Astrocyte of the spinal cord (primary cell): ENCODE measurements around the gene GRK4.
"Not testable (repeated sequence)": the region's sequence is repeated elsewhere in the genome, so short reads cannot be mapped to it uniquely, and the experiment has no call there.

ENCODE experiments used
- DNase-seq: peaks from one replicate; pipeline ENCODE4 v3.0.0; 2011; ENCODE audit warnings: low read depth, low spot score
- H3K4me3 ChIP-seq: 2 replicates; pipeline ENCODE4 v1.5.1; 2011; ENCODE audit warnings: low read depth, mild to moderate bottlenecking, low read length, moderate library complexity
- in situ Hi-C: cut with HindIII; loops from 2 replicates; pipeline ENCODE4 v1.10.0; 2017; ENCODE audit warnings: low sequenced_read_pairs
- TF ChIP-seq, protein P1 (sequence below): IDR thresholded peaks from 2 replicates; pipeline ENCODE4 v1.5.1; 2012; ENCODE audit warnings: low read depth, mild to moderate bottlenecking, low read length, inconsistent platforms

The GRK4 gene

DNA sequence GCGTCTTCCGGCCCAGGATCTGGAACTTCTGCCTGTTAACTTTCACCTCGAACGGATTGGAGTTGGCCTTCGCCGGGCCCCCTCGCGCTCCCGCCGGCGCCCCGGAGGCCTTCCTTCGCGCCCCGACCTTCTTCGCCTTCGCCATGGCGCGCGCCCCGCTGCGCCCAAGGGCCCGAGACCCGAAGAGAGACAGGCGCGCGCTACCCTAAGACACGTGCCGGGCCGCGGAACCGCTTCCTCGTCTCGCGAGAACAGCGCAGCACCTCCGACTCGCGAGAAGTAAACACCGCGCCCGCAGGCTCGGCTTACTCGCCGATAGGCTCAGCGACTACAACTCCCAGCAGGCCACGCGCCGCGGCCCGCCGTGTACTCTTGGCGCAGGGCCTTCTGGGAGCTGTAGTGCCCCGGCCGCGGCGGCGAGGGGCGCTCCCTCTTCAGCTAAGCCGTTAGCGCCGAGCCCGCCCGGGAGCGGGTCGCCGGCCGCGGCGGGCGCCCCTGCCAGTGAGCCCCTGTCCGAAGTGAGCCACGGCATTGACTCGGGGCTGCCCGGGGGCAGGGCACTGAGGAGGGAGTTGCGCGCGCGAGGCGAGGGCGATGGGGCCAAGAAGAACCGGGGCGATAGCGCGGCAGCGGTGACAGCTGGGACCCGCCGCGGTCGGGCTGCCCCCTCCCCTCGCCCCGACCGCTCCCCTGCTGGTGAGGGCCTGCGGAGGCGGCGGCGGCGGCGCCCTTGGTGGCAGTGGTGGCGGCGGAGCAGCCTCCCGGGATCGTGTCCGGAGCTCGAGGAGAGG lies at the start of gene GRK4, which contains the start of gene NOP14:
Gene GRK4 (plus strand): TSS at position 397 of the 791 bp plus-strand sequence. CDS start 500 bp downstream, outside the sequence.
Gene NOP14 (minus strand): TSS at position 232 of the 791 bp plus-strand sequence. CDS start 87 bp downstream, at position 145.
- peak; percentile 99 for DNase-seq
- in situ Hi-C loops: no loop called here
- TF ChIP-seq, protein P1, sequence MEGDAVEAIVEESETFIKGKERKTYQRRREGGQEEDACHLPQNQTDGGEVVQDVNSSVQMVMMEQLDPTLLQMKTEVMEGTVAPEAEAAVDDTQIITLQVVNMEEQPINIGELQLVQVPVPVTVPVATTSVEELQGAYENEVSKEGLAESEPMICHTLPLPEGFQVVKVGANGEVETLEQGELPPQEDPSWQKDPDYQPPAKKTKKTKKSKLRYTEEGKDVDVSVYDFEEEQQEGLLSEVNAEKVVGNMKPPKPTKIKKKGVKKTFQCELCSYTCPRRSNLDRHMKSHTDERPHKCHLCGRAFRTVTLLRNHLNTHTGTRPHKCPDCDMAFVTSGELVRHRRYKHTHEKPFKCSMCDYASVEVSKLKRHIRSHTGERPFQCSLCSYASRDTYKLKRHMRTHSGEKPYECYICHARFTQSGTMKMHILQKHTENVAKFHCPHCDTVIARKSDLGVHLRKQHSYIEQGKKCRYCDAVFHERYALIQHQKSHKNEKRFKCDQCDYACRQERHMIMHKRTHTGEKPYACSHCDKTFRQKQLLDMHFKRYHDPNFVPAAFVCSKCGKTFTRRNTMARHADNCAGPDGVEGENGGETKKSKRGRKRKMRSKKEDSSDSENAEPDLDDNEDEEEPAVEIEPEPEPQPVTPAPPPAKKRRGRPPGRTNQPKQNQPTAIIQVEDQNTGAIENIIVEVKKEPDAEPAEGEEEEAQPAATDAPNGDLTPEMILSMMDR: peak; percentile 19
- H3K4me3 ChIP-seq: peak within 1 kb of the TSS; percentile 90

DNA sequence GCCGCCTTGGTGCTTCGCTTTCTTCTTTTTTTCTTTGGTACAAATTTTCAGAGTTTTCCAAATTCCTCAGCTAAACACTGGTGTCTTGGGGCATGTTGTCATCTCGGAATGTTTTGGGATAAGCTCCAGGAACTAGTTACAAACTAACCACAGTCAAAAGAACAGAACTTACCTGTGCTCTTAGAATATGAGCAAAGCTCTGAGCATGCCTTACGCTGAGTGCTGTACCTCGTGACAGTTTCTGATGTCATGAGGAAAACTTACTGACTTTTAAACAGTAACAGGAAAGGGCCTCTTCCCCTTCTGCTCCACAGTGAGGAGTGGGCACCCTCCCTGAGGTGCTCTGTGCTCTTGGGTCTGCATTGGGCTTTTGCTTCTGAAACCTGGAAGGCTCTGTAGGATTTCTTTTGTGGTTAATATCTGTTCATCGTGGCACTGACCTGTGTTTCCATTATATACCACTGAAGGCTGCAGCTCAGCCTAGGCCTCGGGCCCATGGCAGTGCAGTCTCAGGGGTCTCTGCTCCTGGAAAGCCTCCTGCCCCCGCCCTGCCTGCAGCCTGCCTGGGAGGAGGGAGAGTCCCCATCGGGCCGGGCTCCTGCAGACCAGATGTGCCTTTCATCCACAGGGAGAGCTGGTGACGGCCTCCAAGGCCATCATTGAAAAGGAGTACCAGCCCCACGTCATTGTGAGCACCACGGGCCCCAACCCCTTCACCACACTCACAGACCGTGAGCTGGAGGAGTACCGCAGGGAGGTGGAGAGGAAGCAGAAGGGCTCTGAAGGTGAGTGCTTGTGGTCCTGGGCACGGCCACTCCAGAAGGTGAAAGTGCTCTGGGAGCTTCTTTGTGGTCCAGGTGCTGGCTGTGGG lies 48.9 kb upstream of the GRK4 start:
- in situ Hi-C loops: no loop called here

DNA sequence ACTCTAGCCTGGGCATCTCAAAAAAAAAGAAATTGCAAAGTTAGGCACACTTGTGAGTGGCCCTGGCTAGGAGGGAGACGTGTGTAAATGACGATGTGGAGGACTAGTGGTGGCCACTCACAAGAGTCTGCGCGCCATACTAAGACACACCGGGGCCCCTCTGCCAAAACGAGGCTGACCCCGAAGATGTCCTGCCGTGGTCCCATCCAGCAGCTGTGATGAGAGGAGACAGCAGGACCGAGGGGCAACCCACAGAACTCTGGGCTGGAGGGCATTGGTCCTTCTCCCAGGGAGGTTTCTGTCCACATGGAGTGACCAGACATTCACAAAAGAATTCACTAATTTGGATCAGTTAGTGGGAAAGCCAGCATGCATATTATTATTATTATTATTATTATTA lies 47.6 kb upstream of the GRK4 start:
- no peak overlapping the region for H3K4me3 ChIP-seq
- in situ Hi-C loops: no loop called here
- no peak for DNase-seq
- TF ChIP-seq, protein P1: no peak

More for the DNA sequence above, 48.9 kb upstream of the GRK4 start:
- DNase-seq: no peak
- TF ChIP-seq, protein P1: no peak
- H3K4me3 ChIP-seq: no peak overlapping the region

DNA sequence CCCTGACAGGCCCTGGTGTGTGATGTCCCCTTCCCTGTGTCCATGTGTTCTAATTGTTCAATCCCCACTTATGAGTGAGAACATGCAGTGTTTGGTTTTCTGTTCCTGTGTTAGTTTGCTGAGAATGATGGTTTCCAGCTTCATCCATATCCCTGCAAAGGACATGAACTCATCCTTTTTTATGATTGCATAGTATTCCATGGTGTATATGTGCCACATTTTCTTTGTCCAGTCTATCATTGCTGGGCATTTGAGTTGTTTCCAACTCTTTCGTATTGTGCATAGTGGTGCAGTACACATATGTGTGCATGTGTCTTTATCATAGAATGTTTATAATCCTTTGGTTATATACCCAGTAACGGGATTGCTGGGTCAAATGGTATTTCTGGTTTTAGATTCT lies 46.7 kb upstream of the GRK4 start:
- DNase-seq, H3K4me3 ChIP-seq, in situ Hi-C loops: not testable (repeated sequence)

DNA sequence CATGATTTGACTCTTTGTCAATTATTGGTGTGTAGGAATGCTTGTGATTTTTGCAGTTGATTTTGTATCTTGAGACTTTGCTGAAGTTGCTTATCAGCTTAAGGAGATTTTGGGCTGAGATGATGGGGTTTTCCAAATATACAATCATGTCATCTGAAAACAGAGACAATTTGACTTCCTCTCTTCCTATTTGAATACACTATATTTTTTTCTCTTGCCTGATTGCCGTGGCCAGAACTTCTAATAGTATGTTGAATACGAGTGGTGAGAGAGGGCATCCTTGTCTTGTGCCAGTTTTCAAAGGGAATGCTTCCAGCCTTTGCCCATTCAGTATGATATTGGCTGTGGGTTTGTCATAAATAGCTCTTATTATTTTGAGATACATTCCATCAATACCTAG lies 45.1 kb upstream of the GRK4 start:
- H3K4me3 ChIP-seq, in situ Hi-C loops, DNase-seq: not testable (repeated sequence)

DNA sequence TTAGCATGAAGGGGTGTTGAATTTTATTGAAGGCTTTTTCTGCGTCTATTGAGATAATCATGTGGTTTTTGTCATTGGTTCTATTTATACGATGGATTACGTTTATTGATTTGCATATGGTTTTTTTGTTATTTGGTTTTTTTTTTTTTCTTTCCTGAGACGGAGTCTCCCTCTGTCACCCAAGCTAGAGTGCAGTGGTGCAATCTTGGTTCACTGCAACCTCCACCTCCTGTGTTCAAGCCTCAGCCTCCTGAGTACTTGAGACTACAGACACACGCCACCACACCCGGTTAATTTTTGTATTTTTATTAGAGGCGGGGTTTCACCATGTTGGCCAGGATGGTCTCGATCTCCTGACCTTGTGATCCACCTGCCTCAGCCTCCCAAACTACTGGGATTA lies 44.7 kb upstream of the GRK4 start:
- in situ Hi-C loops, DNase-seq, H3K4me3 ChIP-seq: not testable (repeated sequence)

DNA sequence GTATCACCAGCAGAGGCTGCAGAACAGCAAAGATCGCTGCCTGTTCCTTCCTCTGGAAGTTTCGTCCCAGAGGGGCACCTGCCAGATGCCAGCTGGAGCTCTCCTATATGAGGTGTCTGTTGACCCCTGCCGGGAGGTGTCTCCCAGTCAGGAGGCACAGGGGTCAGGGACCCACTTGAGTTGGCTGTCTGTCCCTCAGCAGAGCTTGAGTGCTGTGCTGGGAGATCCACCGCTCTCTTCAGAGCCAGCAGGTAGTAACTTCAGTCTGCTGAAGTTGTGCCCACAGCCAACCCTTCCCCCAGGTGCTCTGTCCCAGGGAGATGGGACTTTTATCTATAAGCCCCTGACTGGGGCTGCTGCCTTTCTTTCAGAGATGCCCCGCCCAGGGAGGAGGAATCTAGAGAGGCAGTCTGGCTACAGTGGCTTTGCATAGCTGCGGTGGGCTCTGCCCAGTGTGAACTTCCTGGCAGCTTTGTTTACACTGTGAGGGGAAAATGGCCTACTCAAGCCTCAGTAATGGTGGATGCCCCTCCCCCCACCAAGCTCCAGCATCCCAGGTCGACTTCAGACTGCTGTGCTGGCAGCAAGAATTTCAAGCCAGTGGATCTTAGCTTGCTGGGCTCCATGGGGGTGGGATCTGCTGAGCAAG lies 40.8 kb upstream of the GRK4 start:
- H3K4me3 ChIP-seq, in situ Hi-C loops: not testable (repeated sequence)
- peak; percentile 77 for DNase-seq

DNA sequence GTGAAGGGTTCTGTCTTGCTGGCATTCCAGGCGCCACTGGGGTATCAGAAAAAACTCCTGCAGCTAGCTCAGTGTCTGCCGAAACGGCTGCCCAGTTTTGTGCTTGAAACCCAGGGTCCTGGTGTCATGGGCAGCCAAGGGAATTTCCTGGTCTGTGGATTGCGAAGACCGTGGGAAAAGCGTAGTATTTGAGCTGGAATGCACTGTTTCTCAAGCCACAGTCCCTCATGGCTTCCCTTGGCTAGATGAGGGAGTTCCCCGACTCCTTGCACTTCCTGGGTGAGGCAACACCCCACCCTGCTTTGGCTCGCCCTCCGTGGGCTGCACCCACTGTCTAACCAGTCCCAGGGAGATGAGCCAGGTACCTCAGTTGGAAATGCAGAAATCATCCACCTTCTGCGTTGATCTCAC lies 40.2 kb upstream of the GRK4 start:
- no peak overlapping the region for H3K4me3 ChIP-seq
- peak; percentile 50 for DNase-seq
- in situ Hi-C loops: no loop called here
- TF ChIP-seq, protein P1: no peak
